GM03348 (cell line): ENCODE measurements around the gene AQP6.
A peak's percentile ranks its signal among the peaks of the same experiment; 100 is the strongest.

Experiments
- DNase-seq: peaks from one replicate; pipeline ENCODE4 v3.0.0; 2012; ENCODE audit warnings: low spot score

Gene AQP6, protein sequence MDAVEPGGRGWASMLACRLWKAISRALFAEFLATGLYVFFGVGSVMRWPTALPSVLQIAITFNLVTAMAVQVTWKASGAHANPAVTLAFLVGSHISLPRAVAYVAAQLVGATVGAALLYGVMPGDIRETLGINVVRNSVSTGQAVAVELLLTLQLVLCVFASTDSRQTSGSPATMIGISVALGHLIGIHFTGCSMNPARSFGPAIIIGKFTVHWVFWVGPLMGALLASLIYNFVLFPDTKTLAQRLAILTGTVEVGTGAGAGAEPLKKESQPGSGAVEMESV

DNA sequence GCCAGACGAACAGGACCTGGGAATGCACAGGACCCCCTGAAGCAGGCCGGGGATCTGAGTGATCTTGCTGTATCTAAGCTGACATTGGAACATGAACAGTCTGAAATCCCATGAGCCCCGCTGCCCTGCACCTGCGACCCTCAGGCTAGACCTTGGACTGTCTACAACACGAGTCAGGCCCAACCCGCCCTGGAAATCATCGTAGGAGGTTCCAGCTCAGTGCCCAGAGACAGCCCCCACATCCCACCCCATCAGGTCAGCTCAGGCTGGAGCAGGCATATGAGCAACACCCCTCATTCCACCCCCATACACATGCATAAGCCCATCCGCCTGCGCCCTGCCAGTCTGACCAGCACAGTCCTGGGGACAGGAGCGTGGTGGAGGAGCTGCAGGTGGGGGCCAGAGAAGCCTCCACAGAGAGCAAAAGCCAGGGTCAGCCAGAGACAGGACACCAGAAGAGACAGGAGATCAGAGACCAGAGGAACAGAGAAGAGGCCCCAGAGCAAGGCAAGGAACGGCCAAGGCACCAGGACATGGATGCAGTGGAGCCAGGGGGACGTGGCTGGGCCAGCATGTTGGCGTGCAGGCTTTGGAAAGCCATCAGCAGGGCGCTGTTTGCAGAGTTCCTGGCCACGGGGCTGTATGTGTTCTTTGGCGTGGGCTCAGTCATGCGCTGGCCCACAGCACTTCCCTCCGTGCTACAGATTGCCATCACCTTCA is at the start of gene AQP6:
Gene AQP6 (plus strand): TSS at position 307 of the 720 bp plus-strand sequence. CDS start 227 bp downstream, at position 534.
- no peak for DNase-seq

DNA sequence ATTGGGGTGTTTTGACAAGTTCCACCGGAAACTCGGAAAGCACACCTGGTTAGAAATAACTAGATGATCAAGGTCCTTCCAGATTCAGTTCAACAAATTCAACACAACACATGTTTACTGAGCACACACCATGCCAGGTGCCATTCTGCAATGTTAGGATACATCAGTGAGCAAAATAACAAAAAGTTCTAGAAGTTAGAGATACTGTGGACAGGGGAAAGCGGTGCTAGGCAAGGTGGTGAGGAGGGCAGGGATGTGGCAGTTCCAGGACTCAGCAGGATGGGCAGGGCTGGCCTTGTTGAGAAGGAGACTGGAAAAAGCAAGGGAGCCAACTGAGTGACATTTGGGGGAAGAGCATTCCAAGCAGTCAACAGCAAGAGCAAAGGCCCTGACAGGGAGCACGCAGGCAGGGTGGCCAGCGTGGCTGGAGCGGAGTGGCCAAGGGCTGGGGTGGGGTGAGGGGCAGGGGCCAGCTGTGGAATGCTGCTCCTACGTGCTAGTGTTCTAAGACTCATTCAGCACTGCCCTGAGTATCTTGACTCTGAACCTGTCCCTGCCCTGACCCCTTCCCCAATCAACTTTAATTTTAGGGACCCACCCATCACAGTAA is 49.6 kb upstream of the AQP6 start:
- DNase-seq, result no peak

DNA sequence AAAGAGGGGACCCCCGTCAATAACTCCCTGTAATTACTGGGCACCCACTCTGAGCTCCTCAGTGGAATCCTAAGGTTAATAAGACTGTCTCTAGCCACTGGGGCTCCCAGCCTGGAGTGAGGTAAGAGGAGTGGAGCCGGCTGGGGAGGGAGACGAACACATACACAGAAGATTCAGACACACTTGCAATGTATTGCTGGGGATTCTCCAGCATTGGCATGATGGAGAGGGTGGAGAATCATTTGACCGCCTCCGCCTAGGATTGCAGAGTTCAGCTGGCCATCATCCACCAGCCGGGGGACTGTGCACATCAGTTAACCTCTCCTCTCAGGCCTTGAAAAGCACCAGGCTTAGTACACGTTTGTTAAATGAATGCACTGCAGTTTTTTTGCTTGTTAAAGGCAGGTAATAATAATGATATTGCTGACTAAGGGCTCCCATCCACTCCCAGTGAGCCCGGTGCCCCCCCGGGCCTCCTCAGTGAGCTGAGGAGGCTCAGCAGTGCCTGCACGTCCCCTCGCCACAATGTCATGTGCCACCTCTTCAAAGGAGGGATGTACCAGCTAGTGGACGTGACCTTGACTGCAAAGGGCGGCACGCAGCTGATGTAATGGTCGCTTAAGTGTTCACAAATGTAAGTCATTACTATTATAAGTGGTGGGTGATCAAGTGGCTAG is 48.7 kb upstream of the AQP6 start:
- no peak for DNase-seq

DNA sequence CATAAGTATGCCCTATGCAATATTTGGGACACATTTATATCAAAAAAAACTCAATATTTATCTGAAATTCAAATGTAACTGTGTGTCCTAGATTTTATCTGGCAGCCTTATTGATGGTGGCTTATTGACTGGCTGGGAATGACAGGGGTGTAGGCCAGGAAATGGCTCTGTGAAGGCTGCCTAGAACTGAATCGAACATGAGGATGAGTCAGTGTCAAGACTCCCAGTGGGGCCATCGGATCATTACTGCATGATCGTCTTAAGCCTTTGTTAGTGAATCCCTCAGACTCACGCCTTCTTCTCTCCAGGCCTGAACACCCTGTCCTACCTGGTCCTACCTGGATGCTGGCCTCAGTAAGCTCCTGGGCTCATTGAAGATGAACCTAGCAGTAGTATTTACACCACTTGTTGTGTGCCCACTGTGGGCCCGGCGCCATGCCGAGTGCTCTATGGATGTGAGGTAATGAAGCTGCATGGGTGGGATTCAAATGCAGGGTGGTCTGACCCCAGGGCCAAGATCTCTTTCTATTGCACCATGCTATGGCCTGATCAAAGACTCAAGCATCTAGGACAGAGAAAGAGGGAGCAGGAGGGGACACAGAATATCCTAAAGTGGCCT is 48.0 kb upstream of the AQP6 start:
- DNase-seq, result no peak

DNA sequence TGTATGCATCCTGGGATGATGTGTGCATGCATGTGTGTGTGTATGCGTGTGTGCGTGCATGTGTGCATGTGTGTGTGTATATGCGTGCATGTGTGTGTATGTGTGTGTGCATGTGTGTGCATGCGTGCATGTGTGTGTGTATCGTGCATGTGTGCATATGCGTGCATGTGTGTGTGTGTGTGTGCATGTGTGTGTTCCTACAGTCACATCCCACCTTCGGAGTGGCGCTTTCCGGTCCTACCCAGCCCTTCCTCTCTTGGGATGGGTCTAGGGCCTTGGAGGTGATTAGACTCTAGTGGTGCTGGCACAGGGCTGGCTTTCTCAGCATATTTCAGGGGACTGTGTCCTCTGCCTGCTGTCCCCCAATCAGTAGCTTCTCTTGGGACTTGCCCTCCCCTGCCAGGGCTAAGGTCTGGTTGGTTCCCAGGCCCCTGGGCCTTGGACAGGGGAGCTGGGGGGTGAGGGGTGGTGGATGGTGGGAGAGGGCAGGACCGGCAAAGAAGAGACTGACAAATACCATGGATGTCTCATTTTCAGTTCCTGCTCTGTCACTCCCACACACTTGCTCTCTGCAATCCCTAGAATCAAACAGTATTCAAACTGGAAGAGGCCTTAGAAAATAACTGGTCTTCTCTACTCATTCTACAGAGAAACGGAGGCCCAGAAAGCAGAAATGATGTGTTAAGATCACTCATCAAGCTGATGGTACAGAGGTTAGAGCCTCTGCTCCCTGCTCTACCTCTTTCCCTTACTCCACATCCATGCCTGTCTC is 47.1 kb upstream of the AQP6 start:
- no peak for DNase-seq

DNA sequence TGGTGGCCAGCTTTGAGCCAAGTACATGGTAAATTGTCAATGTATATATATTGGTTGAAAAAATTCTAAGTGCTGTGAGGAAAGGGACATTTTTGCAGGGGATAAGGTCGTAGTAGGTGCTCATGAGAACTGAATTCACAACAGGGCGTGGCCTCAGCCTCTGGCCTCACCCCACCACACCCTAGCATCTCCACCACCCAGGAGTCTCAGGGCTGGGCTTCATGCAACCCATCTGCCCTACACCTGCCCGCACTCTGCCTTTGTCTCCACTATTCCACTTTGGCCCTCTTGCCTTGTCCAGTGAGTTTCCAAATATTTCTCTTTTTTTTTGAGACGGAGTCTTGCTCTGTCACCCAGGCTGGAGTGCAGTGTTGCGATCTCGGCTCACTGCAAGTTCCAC is 44.3 kb upstream of the AQP6 start:
- DNase-seq, result no peak

DNA sequence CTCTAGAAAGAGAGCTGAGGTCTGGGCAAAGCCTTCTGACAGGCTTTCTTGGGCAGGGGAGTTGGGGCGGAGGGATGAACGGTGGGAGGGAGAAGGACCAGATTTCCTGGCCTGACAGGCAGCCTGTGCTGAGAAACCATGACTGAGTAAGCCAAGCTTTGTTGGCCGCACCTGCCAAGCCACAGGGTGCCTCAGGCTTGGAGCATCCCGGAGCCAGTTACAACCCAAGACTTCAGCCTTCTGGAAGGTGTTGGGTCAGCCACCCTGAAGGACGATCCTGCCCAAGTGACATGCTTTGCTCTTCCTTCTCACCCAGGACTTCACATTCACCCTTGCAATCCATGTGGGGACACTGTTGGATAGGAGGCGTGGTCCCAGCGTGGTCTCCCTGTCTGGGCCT is 43.2 kb upstream of the AQP6 start:
- no peak for DNase-seq

DNA sequence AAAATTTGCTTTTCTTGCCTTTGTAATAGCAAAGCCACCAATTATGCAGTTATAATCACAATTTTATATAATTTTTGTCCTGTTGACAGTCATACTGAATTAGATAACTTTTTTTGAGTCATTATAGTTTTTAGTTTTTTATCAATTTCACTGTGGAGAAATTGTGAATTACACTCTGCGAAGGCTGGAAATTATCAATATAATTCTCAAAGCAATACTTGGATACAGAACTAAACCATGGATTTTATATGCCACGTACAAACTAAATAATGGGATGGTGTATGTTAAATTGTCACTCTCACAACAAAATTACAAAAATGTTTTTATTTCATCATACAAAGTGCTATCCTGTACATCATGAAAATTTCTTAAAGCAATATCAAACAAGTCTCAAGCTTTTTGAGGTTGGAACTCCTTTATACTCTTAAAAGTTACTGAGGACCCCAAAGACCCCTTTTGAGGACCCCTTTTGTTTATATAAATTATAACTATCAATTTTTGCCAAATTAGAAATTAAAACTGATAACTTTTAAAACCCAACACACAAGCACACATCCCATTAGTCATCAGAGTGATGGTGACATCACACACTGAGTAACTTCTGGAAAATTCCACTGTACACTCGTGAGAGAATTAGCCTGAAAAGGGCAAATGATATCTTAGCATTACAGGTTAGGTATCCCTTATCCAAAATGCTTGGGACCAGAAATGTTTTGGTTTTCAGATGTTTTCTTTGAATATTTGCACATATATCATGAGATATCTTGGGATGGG is 42.0 kb upstream of the AQP6 start:
- DNase-seq, result peak; percentile 76

DNA sequence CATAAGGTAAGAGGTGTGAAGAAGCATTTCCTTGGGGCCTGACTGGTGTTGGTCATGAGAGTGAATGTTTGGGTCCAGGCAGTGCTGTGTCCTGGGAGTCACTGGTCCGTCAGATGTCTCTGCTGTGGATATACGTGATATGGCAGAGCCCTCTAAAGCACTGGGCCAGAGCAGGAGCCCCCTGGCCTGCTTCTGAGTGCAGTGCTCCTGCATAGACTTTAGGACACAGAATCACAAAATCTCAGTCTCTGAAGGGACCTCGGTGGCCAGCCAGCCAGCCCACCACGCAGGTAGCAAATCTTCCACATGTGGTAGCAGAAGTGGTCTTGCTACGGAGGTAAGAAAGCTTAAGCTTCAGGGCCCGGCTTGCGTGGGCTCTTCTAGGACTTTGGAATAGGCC is 40.7 kb upstream of the AQP6 start:
- DNase-seq, result no peak

DNA sequence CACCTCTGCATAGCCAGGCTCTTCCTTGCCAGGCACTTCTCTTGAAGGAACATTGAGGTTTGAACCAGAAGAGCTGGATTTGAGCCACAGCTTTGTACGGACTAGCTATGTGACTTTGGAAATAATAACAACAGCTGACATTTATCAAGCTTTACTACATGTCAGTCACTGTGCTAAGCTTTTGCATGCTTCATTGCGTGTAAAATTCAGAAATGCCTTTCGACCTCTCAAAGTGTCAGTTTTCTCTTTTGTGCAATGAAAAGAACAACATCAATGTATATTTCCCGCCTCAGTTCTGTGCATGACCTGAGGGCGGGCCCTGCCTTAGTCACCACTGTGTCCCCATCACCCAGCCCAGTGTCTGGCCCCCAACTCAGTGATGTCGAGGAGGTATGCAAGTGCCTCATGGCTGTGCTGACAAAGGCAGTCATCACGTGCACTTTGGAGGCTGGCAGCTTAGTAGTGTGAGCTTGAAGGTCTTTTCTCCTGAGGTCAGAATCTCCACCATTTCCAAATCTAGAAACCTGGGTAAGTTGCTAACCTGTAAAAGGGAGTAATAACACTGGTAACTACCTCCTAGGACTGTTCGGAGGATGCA is 40.1 kb upstream of the AQP6 start:
- DNase-seq, result no peak

DNA sequence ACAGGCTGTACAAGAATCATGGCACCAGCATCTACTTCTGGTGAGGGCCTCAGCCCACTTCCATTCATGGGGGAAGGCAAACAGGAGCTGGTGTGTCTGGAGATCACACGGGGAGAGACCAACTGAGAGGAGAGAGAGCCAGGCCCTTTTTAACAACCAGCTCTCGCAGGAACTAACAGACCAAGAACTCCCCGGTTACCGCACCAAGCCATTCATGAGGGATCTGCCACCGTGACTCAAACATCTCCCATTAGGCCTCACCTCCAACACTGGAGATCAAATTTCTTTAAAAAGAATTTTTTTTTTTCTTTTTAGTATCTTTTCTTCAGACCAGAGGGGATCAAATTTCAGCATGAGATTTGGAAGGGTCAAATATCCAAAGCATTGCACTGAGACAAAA is 39.0 kb upstream of the AQP6 start:
- no peak for DNase-seq

DNA sequence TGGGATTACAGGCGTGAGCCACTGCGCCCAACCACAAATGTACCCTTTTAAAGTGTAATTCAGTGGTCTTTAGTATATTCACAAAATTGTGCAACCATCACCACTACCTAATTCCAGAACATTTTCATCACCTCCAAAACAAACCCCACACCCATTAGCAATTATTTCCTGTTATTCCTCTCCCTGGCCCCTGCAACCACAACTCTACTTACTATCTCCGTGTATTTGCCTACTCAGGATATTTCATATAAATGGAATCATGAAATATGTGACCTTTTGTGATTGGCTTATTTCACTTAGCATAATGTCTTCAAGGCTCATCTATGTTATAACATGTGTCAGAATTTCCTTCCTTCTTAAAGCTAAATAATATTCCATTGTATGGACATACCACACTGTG is 38.2 kb upstream of the AQP6 start:
- no peak for DNase-seq

DNA sequence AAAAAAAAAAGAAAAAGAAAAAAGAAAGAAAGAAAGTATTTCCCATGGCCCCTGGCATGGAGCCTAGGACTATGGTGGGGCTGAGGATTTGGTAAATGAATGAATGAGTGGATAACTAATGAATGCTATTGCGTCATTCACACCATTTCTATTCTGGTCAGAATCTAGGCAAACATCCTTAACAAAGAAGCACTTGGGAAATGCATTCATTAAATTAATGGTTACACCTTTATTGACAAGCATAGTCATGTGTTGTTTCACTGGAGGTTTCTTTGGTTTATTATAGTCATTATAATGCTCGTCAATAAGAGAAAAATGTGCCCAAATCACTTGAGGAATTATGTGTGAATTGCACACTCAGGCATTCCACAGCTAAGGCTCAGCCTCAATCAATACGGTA is 35.8 kb upstream of the AQP6 start:
- no peak for DNase-seq

DNA sequence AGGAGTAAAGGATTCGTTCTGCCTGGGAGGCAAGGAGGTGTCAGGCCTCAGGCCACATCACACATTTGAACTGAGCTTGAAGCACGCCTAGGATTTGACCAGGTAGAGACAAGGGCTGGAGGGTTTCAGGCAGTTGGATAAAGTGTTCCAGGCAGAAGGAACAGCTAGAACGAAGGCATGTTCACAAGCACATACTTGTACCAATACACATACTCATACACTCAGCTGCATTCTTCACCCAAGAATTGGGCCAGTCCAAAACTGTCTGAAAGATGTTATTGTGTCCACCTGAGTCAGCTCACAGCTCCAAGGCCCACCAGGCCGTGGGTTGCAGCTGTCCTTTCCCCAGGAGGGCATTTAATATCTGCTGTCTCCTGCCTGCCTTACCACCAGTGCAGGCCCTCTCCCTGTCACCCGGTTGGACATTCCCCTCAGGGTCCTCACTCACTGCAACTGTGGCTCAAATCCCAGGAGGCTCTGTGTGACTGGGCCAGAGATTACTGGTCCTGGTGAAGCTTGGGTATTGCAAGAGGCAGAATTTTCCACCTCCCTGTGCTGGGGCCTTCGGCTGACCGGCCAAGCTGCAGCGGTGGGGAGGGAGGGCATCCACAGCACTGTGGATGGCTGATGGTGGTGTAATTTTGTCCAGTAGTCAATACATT is 35.0 kb upstream of the AQP6 start:
- DNase-seq, result no peak

DNA sequence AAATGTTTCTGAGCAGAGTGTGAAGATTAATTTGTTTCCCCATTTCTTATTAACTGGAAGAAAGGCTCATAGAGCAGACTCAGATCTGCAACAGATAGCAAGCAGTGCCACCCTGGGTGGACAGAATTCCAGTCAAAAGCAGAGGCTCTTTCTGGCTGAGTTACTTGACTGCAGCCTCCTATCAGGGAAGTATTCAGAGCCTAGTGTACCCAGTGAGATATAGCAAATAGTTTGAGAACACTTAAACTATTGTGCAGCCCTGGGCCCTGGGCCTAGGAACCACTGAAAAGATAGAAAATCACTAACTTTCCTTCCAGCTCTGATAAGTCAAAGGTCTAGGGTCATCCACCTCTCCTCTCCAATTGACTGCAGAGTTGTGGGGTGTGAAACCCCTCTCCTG is 33.4 kb upstream of the AQP6 start:
- DNase-seq, result no peak

DNA sequence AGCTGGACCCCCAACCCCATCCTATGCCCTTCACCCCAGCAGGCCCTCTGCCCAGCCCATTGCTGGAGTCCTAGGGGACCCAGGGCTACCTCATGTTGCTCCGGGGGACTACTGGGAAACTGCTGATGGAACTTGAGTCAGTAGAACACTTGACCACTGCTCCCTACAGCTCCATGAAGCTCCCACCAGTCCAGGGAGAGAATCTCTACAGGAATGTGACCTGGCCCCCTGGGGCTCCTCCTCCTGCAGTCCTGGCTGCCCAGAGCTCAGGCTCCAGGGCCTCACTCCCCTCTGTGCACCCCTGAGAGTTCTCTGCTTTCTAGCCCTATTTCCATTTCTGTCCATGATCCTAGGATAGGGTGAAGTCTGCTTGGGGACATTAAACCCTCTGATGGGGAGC is 33.0 kb upstream of the AQP6 start:
- no peak for DNase-seq

DNA sequence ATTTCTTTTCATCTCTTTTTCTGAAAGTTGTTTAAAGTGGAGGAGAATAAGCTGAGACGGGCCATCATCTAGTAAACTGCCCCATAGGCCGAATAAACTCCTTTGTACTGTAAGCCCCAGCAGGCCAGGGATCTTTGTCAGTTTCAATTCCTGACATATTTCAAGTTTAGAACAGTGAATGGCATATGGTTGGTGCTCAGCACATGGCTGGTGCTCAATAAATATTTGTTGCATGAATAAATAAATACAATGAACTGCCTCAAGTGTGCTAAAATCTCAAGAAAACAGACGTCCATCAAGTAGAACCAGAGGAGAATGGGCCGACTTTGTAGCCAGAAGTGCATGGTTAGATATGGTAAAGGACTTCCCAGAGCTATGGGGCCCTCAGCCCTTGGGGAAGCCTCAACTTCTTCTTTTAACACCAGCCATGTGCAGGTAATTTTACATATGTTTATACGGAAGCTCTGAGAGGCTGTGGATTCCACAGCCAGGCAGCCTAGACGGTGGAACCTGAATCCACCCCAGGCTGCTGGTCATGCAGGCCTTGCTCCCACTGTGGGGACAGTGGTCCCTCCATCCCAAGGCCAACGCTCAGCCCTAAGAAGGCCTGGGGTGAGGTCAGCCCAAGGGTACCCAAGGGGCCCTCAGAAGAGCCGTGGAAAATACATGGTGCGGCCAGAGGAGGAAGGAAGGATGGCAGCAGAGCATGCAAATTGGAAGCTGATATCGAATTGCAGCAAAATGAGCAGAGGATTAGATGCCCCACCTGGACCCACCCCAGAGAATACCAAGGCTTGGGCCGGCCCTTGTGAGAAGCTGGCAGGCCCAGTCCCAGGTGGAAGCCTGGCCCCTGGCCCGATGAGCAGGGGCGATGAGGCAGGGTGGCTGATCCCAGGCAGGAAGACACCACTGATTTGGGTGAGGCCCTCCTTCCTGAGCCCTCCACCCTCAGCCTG is 30.9 kb upstream of the AQP6 start:
- DNase-seq, result no peak

DNA sequence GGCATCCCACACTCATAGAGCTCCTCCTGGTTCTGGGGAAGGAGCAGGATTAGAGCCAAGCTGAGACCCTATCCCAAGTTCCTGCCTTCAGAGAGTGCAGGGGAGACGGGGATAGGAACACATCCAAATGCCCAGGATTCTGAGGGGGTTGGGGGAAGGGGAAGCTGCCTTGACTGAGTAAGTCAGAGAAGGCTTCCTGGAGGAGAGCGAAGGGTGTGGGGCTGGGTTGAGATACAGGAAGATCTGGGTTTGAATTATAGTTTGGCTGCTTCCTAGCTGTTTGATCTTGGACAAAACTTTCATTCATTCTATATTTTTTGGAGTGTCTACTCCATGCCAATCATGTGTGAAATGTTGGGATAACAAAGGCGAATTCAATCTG is 30.2 kb upstream of the AQP6 start:
- DNase-seq, result no peak
